Upper lobe of left lung (tissue), 6 donors: ENCODE measurements around the gene CD164L2. TPM values are rescaled to one million over a fixed set of nuclear protein-coding genes. Genes with fewer than 3 reads are reported as not detected.
"Not testable (repeated sequence)": the region's sequence is repeated elsewhere in the genome, so short reads cannot be mapped to it uniquely, and the experiment has no call there.

Experiments used
- ATAC-seq, 2 donors: fragments of 200-7000 bp; cut with Tn5 transposase; one replicate each; pipeline ENCODE4 v1.9.1; 2022; ENCODE audit warnings: mild to moderate bottlenecking in 2 of 2, moderate library complexity in 2 of 2; ENCODE audit not compliant: low FRiP score in 2 of 2
- DNase-seq, 2 donors: peaks; one replicate each; pipeline ENCODE4 v3.0.0-alpha.2; 2019 to 2020
- H3K27ac ChIP-seq, 4 donors: fragments of 200-600 bp; sonication (generic); one replicate each; pipeline ENCODE4 v1.5.1; 2016 to 2019
- H3K27me3 ChIP-seq, 4 donors: fragments of 200-600 bp; sonication (generic); one replicate each; pipeline ENCODE4 v1.5.1; 2017 to 2019
- H3K36me3 ChIP-seq, 4 donors: fragments of 200-600 bp; sonication (generic); one replicate each; pipeline ENCODE4 v1.5.1; 2016 to 2019
- H3K4me1 ChIP-seq, 4 donors: fragments of 200-600 bp; sonication (generic); one replicate each; pipeline ENCODE4 v1.5.1; 2018 to 2019
- H3K4me3 ChIP-seq, 4 donors: fragments of 200-600 bp; sonication (generic); one replicate each; pipeline ENCODE4 v1.5.1; 2017 to 2019; ENCODE audit warnings: mild to moderate bottlenecking in 2 of 4, moderate library complexity in 1 of 4
- H3K9me3 ChIP-seq, 4 donors: fragments of 200-600 bp; sonication (generic); one replicate each; pipeline ENCODE4 v1.5.1; 2018 to 2019
- CTCF ChIP-seq, 6 experiments: fragments of 450-650 bp in 4 of 6; fragments of 200-600 bp in 2 of 6; sonication (generic) in 2 of 6; IDR thresholded peaks; one replicate each; pipeline ENCODE4 v1.5.1; 2016 to 2019; ENCODE audit warnings: antibody characterized with exemption in 6 of 6
- EP300 ChIP-seq, 4 donors: sonication (generic); formaldehyde crosslinking; IDR thresholded peaks; one replicate each; pipeline ENCODE4 v1.5.1; 2017; ENCODE audit warnings: antibody characterized with exemption in 4 of 4, control low read depth in 2 of 4
- POLR2A ChIP-seq, 4 donors: fragments of 450-650 bp; IDR thresholded peaks; one replicate each; pipeline ENCODE4 v1.5.1; 2016 to 2017; ENCODE audit warnings: antibody characterized with exemption in 4 of 4, mild to moderate bottlenecking in 2 of 4
- POLR2AphosphoS5 ChIP-seq, 2 donors: sonication (generic); formaldehyde crosslinking; IDR thresholded peaks; one replicate each; pipeline ENCODE4 v1.5.1; 2017; ENCODE audit warnings: antibody characterized with exemption in 2 of 2
- WGBS, 2 donors: methylation state at CpG; one replicate each; pipeline ENCODE4 v1.1.5; 2017 to 2018; 5-methylcytosine and 5-hydroxymethylcytosine counted together
- total RNA-seq, 6 donors: library from RNA; depleted of rRNA in 4 of 6; stranded (reverse); fragments of >200 nt in 4 of 6; gene quantifications; one replicate each; pipeline versions ENCODE4 v1.1.0 to v1.2.1, GENCODE V29; 2016 to 2021
- donor health status: DM: no; HTN: no; CAD: no; lungs with moderate emphysema.
- donor health status: DM: no; HTN: yes; CAD: no; lungs with severe emphysema.

The CD164L2 gene
- total RNA-seq, 6 donors from 2014 or later = 2.3 to 12.3 (median 5.5) TPM

DNA sequence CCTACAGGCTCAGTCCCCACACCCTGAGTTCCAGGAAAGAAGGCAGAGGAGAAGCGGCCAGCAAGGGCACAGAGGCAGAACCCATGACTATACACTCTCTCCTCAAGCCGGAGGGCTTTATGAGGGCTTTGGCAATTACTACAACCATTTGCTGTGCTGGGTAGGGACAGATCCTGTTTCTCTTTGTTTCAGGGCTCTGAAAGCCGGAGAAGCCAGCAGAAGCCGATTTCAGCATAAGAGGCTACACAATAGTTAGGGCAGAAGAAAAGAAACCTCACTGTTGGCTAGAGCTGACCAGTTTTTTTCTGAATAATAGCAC lies 23.2 kb upstream of the CD164L2 start:
- TF ChIP-seq POLR2A (IDR thresholded peaks at IDR 0.05) (no peak), CTCF (IDR thresholded peaks at IDR 0.05) (no peak), EP300 (IDR thresholded peaks at IDR 0.05) (no peak), POLR2AphosphoS5 (IDR thresholded peaks at IDR 0.05) (no peak)
- Histone ChIP-seq H3K9me3 (no peaks in the 10 kb centered on the region), H3K27me3 (no peaks in the 10 kb centered on the region), H3K36me3 (peaks cover 31 to 61% (median 47%) of the 10 kb centered on the region in 4 donors), H3K4me1 (peaks cover 37 to 53% (median 45%) of the 10 kb centered on the region in 4 donors), H3K27ac (peak overlapping the region; percentile 43 to 73 (median 49)), H3K4me3 (no peak overlapping the region)
- DNase-seq = no peak
- 73 to 82% methylated on average over 4 of the region's 4 CpGs for WGBS, 2 donors
- no peak for ATAC-seq

GRCh38 chr1:27405598-27406361 lies 22.6 kb upstream of the CD164L2 start:
- H3K36me3 ChIP-seq = peaks cover 25 to 55% (median 42%) of the 10 kb centered on the region in 4 donors
- not testable (repeated sequence) for DNase-seq, ATAC-seq

GRCh38 chr1:27405074-27405473 lies 21.9 kb upstream of the CD164L2 start:
- Histone ChIP-seq H3K4me1 (peaks cover 38 to 64% (median 46%) of the 10 kb centered on the region in 4 donors), H3K4me3 (no peak overlapping the region), H3K36me3 (peaks cover 20 to 48% (median 34%) of the 10 kb centered on the region in 4 donors), H3K27ac (peak overlapping the region; percentile 46 to 82 (median 72)), H3K9me3 (no peaks in the 10 kb centered on the region), H3K27me3 (no peaks in the 10 kb centered on the region)
- 54 to 59% methylated on average over 6 to 13 of the region's 13 CpGs for WGBS, 2 donors
- TF ChIP-seq POLR2A (IDR thresholded peaks at IDR 0.05) (no peak), CTCF (IDR thresholded peaks at IDR 0.05) (no peak), POLR2AphosphoS5 (IDR thresholded peaks at IDR 0.05) (no peak)
- DNase-seq = no peak
- ATAC-seq = no peak

More at GRCh38 chr1:27405598-27406361, 22.6 kb upstream of the CD164L2 start:
- Histone ChIP-seq H3K4me1 (peaks cover 38 to 58% (median 46%) of the 10 kb centered on the region in 4 donors), H3K27ac (peak overlapping the region; percentile 43 to 77 (median 60))
- not testable (repeated sequence) for H3K4me3 ChIP-seq, H3K27me3 ChIP-seq, H3K9me3 ChIP-seq
- WGBS, 2 donors = 76 to 80% methylated on average over 1 to 12 of the region's 18 CpGs

GRCh38 chr1:27403931-27404330 lies 20.8 kb upstream of the CD164L2 start:
- Histone ChIP-seq H3K4me1 (peaks cover 38 to 74% (median 46%) of the 10 kb centered on the region in 4 donors), H3K4me3 (no peak overlapping the region), H3K9me3 (no peaks in the 10 kb centered on the region), H3K27me3 (no peaks in the 10 kb centered on the region), H3K27ac (peak overlapping the region; percentile 46 to 82 (median 72)), H3K36me3 (peaks cover 16 to 39% (median 25%) of the 10 kb centered on the region in 4 donors)
- TF ChIP-seq POLR2AphosphoS5 (IDR thresholded peaks at IDR 0.05) (no peak), POLR2A (IDR thresholded peaks at IDR 0.05) (no peak), EP300 (IDR thresholded peaks at IDR 0.05) (no peak), CTCF (IDR thresholded peaks at IDR 0.05) (no peak)
- DNase-seq = no peak
- no peak for ATAC-seq

GRCh38 chr1:27403065-27403726 lies 20.1 kb upstream of the CD164L2 start:
- peak in 1 of 2 donors; percentile 75 for DNase-seq
- peak; percentile 26 to 77 for ATAC-seq
- Histone ChIP-seq H3K4me1 (peaks cover 38 to 74% (median 46%) of the 10 kb centered on the region in 4 donors), H3K27me3 (no peaks in the 10 kb centered on the region), H3K27ac (peak overlapping the region; percentile 46 to 82 (median 72)), H3K9me3 (no peaks in the 10 kb centered on the region), H3K4me3 (no peak overlapping the region), H3K36me3 (peaks cover 15 to 32% (median 18%) of the 10 kb centered on the region in 4 donors)
- 61% methylated on average over 8 to 24 of the region's 24 CpGs for WGBS, 2 donors
- TF ChIP-seq EP300 (IDR thresholded peaks at IDR 0.05) (no peak), POLR2AphosphoS5 (IDR thresholded peaks at IDR 0.05) (peak in 1 of 2 donors; percentile 33), CTCF (IDR thresholded peaks at IDR 0.05) (peak in 1 of 6 experiments; percentile 15)
